Ishikawa (cell line): ENCODE data around the gene RFX8.
A peak's percentile ranks its signal among the peaks of the same experiment; 100 is the strongest.

ENCODE experiments used
- CEBPB ChIP-seq: IDR thresholded peaks from 2 replicates; pipeline ENCODE4 v1.6.1; 2012
- CREB1 ChIP-seq: IDR thresholded peaks from 2 replicates; pipeline ENCODE4 v1.6.1; 2012; ENCODE audit warnings: low read depth
- EGR1 ChIP-seq: IDR thresholded peaks from 2 replicates; pipeline ENCODE4 v1.6.1; 2012
- EP300 ChIP-seq: IDR thresholded peaks from 2 replicates; pipeline ENCODE4 v1.6.1; 2012; ENCODE audit warnings: borderline replicate concordance
- FOXM1 ChIP-seq: IDR thresholded peaks from 2 replicates; pipeline ENCODE4 v1.6.1; 2012; ENCODE audit warnings: low read depth, borderline replicate concordance
- MAX ChIP-seq: IDR thresholded peaks from 2 replicates; pipeline ENCODE4 v1.6.1; 2012
- NFIC ChIP-seq: IDR thresholded peaks from 2 replicates; pipeline ENCODE4 v1.6.1; 2012
- RAD21 ChIP-seq: IDR thresholded peaks from 2 replicates; pipeline ENCODE4 v1.6.1; 2012; ENCODE audit warnings: low read depth
- REST ChIP-seq: IDR thresholded peaks from 2 replicates; pipeline ENCODE4 v1.6.1; 2012; ENCODE audit warnings: low read depth, mild to moderate bottlenecking
- TAF1 ChIP-seq: IDR thresholded peaks from 2 replicates; pipeline ENCODE4 v1.6.1; 2012; ENCODE audit warnings: low read depth, mild to moderate bottlenecking
- TCF12 ChIP-seq: IDR thresholded peaks from 2 replicates; pipeline ENCODE4 v1.6.1; 2012; ENCODE audit warnings: low read depth
- TEAD4 ChIP-seq: IDR thresholded peaks from 2 replicates; pipeline ENCODE4 v1.6.1; 2012
- USF1 ChIP-seq: IDR thresholded peaks from 2 replicates; pipeline ENCODE4 v1.6.1; 2012
- YY1 ChIP-seq: IDR thresholded peaks from 2 replicates; pipeline ENCODE4 v1.6.1; 2012; ENCODE audit warnings: low read depth
- ZBTB7A ChIP-seq: IDR thresholded peaks from 2 replicates; pipeline ENCODE4 v1.6.1; 2012; ENCODE audit warnings: low read depth

The RFX8 gene

GRCh38 chr2:101419096-101419663 is 55.7 kb downstream of the RFX8 start:
- TF ChIP-seq RAD21 (peak; percentile 82), MAX (no peak)

GRCh38 chr2:101418460-101419095 is 56.3 kb downstream of the RFX8 start:
- TF ChIP-seq ZBTB7A (no peak), EGR1 (no peak), TAF1 (no peak), CREB1 (no peak), NFIC (no peak), USF1 (no peak), RAD21 (no peak), TEAD4 (no peak), MAX (no peak), YY1 (no peak)

- TF ChIP-seq REST = no peak
- TF ChIP-seq CEBPB = no peak
- no peak for TF ChIP-seq NFIC
- no peak for TF ChIP-seq YY1
- TF ChIP-seq TEAD4 = no peak
- no peak for TF ChIP-seq EGR1
- TF ChIP-seq ZBTB7A = no peak
- no peak for TF ChIP-seq TAF1
- TF ChIP-seq CREB1 = no peak
- TF ChIP-seq RAD21 = no peak
- TF ChIP-seq MAX = no peak
- no peak for TF ChIP-seq USF1
- no peak for TF ChIP-seq FOXM1
- TF ChIP-seq TCF12 = no peak
- no peak for TF ChIP-seq EP300
These were observed 58.3 kb downstream of the RFX8 start for GRCh38 chr2:101416609-101417008.

- no peak for TF ChIP-seq FOXM1
- TF ChIP-seq ZBTB7A = no peak
- TF ChIP-seq EP300 = no peak
- TF ChIP-seq RAD21 = no peak
- no peak for TF ChIP-seq MAX
- no peak for TF ChIP-seq TAF1
- TF ChIP-seq NFIC = no peak
- TF ChIP-seq YY1 = no peak
- no peak for TF ChIP-seq REST
- TF ChIP-seq USF1 = no peak
- no peak for TF ChIP-seq CEBPB
- no peak for TF ChIP-seq TCF12
- TF ChIP-seq CREB1 = no peak
- no peak for TF ChIP-seq TEAD4
- TF ChIP-seq EGR1 = no peak
These were observed 59.0 kb downstream of the RFX8 start for GRCh38 chr2:101415884-101416283.

- TF ChIP-seq TEAD4 (no peak), TCF12 (no peak), RAD21 (peak; percentile 28; the same call in 1 of the 2 replicates), NFIC (no peak), REST (no peak)
These were observed 59.7 kb downstream of the RFX8 start for GRCh38 chr2:101415220-101415619.
